HEK293 (cell line): ENCODE data around the gene TCF7L1.

ENCODE experiments used
- CTCF ChIA-PET: fragments of 350-600 bp; formaldehyde crosslinking; extraction: SDS; loops from one replicate; lab custom pipeline; 2021; ENCODE audit warnings: antibody characterized with exemption; lab: Yijun Ruan, JAX
- POLR2A ChIA-PET: fragments of 300-600 bp; formaldehyde crosslinking; extraction: SDS; loops from one replicate; lab custom pipeline; 2020; ENCODE audit warnings: antibody characterized with exemption, inconsistent platforms; lab: Yijun Ruan, JAX
- H3K27ac ChIP-seq: fragments of 200-500 bp; sonication (Bioruptor generic); 2 replicates; pipeline ENCODE4 v1.5.1; 2014; ENCODE audit warnings: low read depth, low read length, control low read depth, inconsistent platforms; ENCODE audit errors: extremely low read depth
- H3K36me3 ChIP-seq, 2 experiments: fragments of 200-500 bp in 1 of 2; sonication (Bioruptor generic) in 1 of 2; 1 replicate in 1 of 2; 2 replicates in 1 of 2; pipeline ENCODE4 v1.5.1; 2014 to 2017; ENCODE audit warnings: inconsistent platforms in 2 of 2, low read length in 2 of 2; ENCODE audit not compliant: control insufficient read depth in 2 of 2, insufficient read depth in 1 of 2
- H3K4me1 ChIP-seq: fragments of 200-500 bp; sonication (Bioruptor generic); 2 replicates; pipeline ENCODE4 v1.5.1; 2014; ENCODE audit warnings: mild to moderate bottlenecking, low read length, inconsistent platforms; ENCODE audit not compliant: control insufficient read depth, insufficient read depth
- H3K4me3 ChIP-seq: 2 replicates; pipeline ENCODE4 v1.5.1; 2011; ENCODE audit warnings: low read depth, mild to moderate bottlenecking, control low read depth, low read length, moderate library complexity
- H3K9me3 ChIP-seq: fragments of 200-500 bp; sonication (Bioruptor generic); 2 replicates; pipeline ENCODE4 v1.5.1; 2014; ENCODE audit warnings: low read depth, low read length, inconsistent platforms; ENCODE audit not compliant: control insufficient read depth, insufficient read depth
- HOXA7 ChIP-seq: sonication (generic); formaldehyde crosslinking; IDR thresholded peaks from 2 replicates; pipeline ENCODE4 v1.8.1; 2022; ENCODE audit warnings: missing genetic modification reagents, borderline replicate concordance
- KLF17 ChIP-seq: fragments of 450-650 bp; formaldehyde crosslinking; IDR thresholded peaks from 2 replicates; pipeline ENCODE4 v1.5.1; 2016; ENCODE audit warnings: missing biosample characterization, missing genetic modification characterization
- PRDM2 ChIP-seq: fragments of 450-650 bp; formaldehyde crosslinking; IDR thresholded peaks from 2 replicates; pipeline ENCODE4 v1.5.1; 2016; ENCODE audit warnings: missing biosample characterization, missing genetic modification characterization, borderline replicate concordance
- SALL2 ChIP-seq: fragments of 450-650 bp; formaldehyde crosslinking; IDR thresholded peaks from 2 replicates; pipeline ENCODE4 v1.5.0; 2017; ENCODE audit warnings: missing biosample characterization, mild to moderate bottlenecking, missing genetic modification characterization, borderline replicate concordance
- SP2 ChIP-seq: fragments of 450-650 bp; formaldehyde crosslinking; IDR thresholded peaks from 2 replicates; pipeline ENCODE4 v1.5.1; 2016; ENCODE audit warnings: missing biosample characterization, missing genetic modification characterization
- TCF7L2 ChIP-seq: IDR thresholded peaks from 2 replicates; pipeline ENCODE4 v1.6.1; 2011; ENCODE audit warnings: low read depth, mild to moderate bottlenecking, inconsistent platforms, low read length, moderate library complexity, borderline replicate concordance
- ZBTB6 ChIP-seq: fragments of 450-650 bp; formaldehyde crosslinking; IDR thresholded peaks from 2 replicates; pipeline ENCODE4 v1.5.1; 2017; ENCODE audit warnings: missing biosample characterization, missing genetic modification characterization
- ZFP41 ChIP-seq: fragments of 450-650 bp; formaldehyde crosslinking; IDR thresholded peaks from 2 replicates; pipeline ENCODE4 v1.5.1; 2016; ENCODE audit warnings: missing biosample characterization, missing genetic modification characterization, borderline replicate concordance
- ZNF169 ChIP-seq: fragments of 450-650 bp; formaldehyde crosslinking; IDR thresholded peaks from 2 replicates; pipeline ENCODE4 v1.5.1; 2016; ENCODE audit warnings: missing biosample characterization, missing genetic modification characterization
- ZNF184 ChIP-seq: fragments of 450-650 bp; IDR thresholded peaks from 2 replicates; pipeline ENCODE4 v1.5.1; 2018; ENCODE audit warnings: missing biosample characterization, mild to moderate bottlenecking, missing genetic modification characterization
- ZNF223 ChIP-seq: fragments of 450-650 bp; formaldehyde crosslinking; IDR thresholded peaks from 2 replicates; pipeline ENCODE4 v1.5.1; 2016; ENCODE audit warnings: missing biosample characterization, missing genetic modification characterization
- ZNF391 ChIP-seq: fragments of 450-650 bp; formaldehyde crosslinking; IDR thresholded peaks from 2 replicates; pipeline ENCODE4 v1.5.1; 2016; ENCODE audit warnings: low read depth, missing biosample characterization, missing genetic modification characterization, borderline replicate concordance
- ZNF514 ChIP-seq: fragments of 450-650 bp; formaldehyde crosslinking; IDR thresholded peaks from 2 replicates; pipeline ENCODE4 v1.5.1; 2016; ENCODE audit warnings: missing biosample characterization, missing genetic modification characterization
- ZNF658 ChIP-seq: fragments of 450-650 bp; formaldehyde crosslinking; IDR thresholded peaks from 2 replicates; pipeline ENCODE4; 2016; ENCODE audit warnings: missing biosample characterization, missing genetic modification characterization
- ZNF76 ChIP-seq: fragments of 450-650 bp; formaldehyde crosslinking; IDR thresholded peaks from 2 replicates; pipeline ENCODE4; 2016; ENCODE audit warnings: low read depth, missing biosample characterization, missing genetic modification characterization, borderline replicate concordance

Gene TCF7L1

DNA sequence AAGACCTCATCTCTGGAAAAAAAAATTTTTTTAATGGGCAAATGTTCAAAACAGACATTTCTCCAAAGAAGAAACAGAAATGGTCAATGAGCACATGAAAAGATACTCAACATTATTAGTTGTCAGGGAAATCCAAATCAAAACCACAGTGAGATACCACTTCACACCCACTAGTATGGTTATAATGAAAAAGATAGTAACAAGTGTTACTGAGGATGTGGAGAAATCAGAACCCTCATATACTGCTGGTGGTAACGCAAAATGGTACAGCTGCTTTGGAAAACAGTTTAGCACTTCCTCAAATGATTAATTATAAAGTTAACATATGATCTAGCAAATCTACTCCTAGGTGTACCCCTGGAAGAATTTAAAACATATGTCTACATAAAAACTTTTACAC, 29.0 kb upstream of the TCF7L1 start:
- POLR2A ChIA-PET, result no interaction called here

GRCh38 chr2:85106489-85107180, 26.6 kb upstream of the TCF7L1 start:
- Histone ChIP-seq H3K4me3 (no peak overlapping the region), H3K27ac (no peak overlapping the region), H3K9me3 (no peaks in the 10 kb centered on the region), H3K36me3 (no peaks in the 10 kb centered on the region), H3K4me1 (no peaks in the 10 kb centered on the region)
- TF ChIP-seq SALL2 (tag by site-specific recombination) (no peak), ZNF169 (no peak), ZNF223 (tag by site-specific recombination) (no peak), KLF17 (no peak)
- CTCF ChIA-PET, result no interaction called here
- POLR2A ChIA-PET, result no interaction called here

More for the DNA sequence above, 29.0 kb upstream of the TCF7L1 start:
- H3K4me3 ChIP-seq, result no peak overlapping the region
- TF ChIP-seq ZNF184 (tag by site-specific recombination), result no peak
- H3K4me1 ChIP-seq, result no peaks in the 10 kb centered on the region
- H3K27ac ChIP-seq, result no peak overlapping the region
- H3K9me3 ChIP-seq, result no peaks in the 10 kb centered on the region
- H3K36me3 ChIP-seq, result no peaks in the 10 kb centered on the region
- CTCF ChIA-PET, result interaction anchor here (0.6 to 1.4 kb wide), 3 partner anchors 31 to 182 kb away, joined by 3 to 5 read pairs (median 4); no protein-coding TSS in a partner anchor

DNA sequence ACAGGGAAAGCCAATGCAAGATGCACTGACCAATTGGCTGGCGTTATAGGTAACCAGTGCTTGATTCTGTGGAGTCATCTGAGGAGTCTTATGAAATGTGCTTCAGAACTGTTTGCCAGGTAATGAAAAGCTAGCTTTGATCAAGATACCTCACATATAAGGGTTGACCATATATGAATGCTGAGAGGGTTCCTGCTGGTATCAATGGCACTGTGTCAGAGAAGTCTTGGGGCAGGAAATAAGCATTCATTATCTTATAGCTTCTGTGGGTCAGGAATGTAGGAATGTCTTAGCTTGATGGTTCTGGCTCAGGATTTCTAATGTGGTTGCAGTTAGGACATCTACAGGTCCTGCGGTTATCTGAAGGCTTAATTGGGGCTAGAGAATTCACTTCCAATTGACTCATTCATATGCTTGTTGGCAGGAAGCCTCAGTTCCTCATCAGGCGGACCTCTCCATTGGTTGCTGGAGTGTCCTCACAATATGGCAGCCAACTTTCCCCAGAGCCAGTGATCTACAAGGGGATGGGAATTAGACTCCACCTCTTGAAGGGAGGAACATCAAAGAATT, 22.1 kb upstream of the TCF7L1 start:
- Histone ChIP-seq H3K9me3 (no peaks in the 10 kb centered on the region), H3K27ac (no peak overlapping the region), H3K36me3 (no peaks in the 10 kb centered on the region), H3K4me3 (no peak overlapping the region), H3K4me1 (no peaks in the 10 kb centered on the region)
- no peak for TF ChIP-seq ZFP41 (tag by site-specific recombination)
- no peak for TF ChIP-seq ZNF514 (tag by site-specific recombination)
- no peak for TF ChIP-seq TCF7L2
- TF ChIP-seq HOXA7 (CRISPR knock-in tag), result no peak
- no peak for TF ChIP-seq ZNF223 (tag by site-specific recombination)
- no peak for TF ChIP-seq PRDM2
- TF ChIP-seq ZBTB6, result no peak
- TF ChIP-seq SP2 (tag by site-specific recombination), result no peak
- no peak for TF ChIP-seq ZNF391 (tag by site-specific recombination)
- no peak for TF ChIP-seq ZNF76 (tag by site-specific recombination)
- no peak for TF ChIP-seq ZNF658 (tag by site-specific recombination)
- POLR2A ChIA-PET, result no interaction called here
- CTCF ChIA-PET, result no interaction called here
